ENCODE data around the gene BCAP31. TPM values are rescaled to one million over a fixed set of nuclear protein-coding genes. Genes with fewer than 3 reads are reported as not detected.
A peak's percentile ranks its signal among the peaks of the same experiment; 100 is the strongest.
"Not testable (repeated sequence)": the region's sequence is repeated elsewhere in the genome, so short reads cannot be mapped to it uniquely, and the experiment has no call there.

Gene BCAP31
- total RNA-seq, 1 donor from 2014 or later = 219 TPM

- Histone ChIP-seq H3K4me1 (no peaks in the 10 kb centered on the region), H3K4me3 (no peak overlapping the region), H3K36me3 (peaks cover 7% of the 10 kb centered on the region), H3K27me3 (ENCODE audit: low read depth) (no peaks in the 10 kb centered on the region), H3K9me3 (no peaks in the 10 kb centered on the region), H3K27ac (no peak overlapping the region)
- DNase-seq (no peak), ATAC-seq (no peak)
- no peak for TF ChIP-seq CTCF (IDR thresholded peaks at IDR 0.05)
- intact Hi-C loops (cut with DNase I) = no loop called here
These were observed 9.6 kb upstream of the BCAP31 start for GRCh38 chrX:153733651-153734240.

GRCh38 chrX:153732401-153732800, 8.2 kb upstream of the BCAP31 start:
- no peak overlapping the region for H3K27ac ChIP-seq
- H3K4me3 ChIP-seq = no peak overlapping the region
- no peaks in the 10 kb centered on the region for H3K27me3 ChIP-seq (ENCODE audit: low read depth)
- intact Hi-C loops (cut with DNase I) = no loop called here
- H3K9me3 ChIP-seq = no peaks in the 10 kb centered on the region
- ATAC-seq = peak in 1 of 2 donors; percentile 19
- peaks cover 7% of the 10 kb centered on the region for H3K36me3 ChIP-seq
- no peak for TF ChIP-seq CTCF (IDR thresholded peaks at IDR 0.05)
- no peak for DNase-seq
- peaks cover 10% of the 10 kb centered on the region for H3K4me1 ChIP-seq

- Histone ChIP-seq H3K4me3 (no peak overlapping the region), H3K27me3 (ENCODE audit: low read depth) (no peaks in the 10 kb centered on the region), H3K9me3 (no peaks in the 10 kb centered on the region), H3K36me3 (peaks cover 7% of the 10 kb centered on the region), H3K4me1 (peaks cover 16% of the 10 kb centered on the region), H3K27ac (no peak overlapping the region)
- no peak for ATAC-seq
- intact Hi-C loops (cut with DNase I) = no loop called here
- DNase-seq = no peak
- no peak for TF ChIP-seq CTCF (IDR thresholded peaks at IDR 0.05)
These were observed 7.6 kb upstream of the BCAP31 start for GRCh38 chrX:153731845-153732215.

- no peaks in the 10 kb centered on the region for H3K9me3 ChIP-seq
- no peak for ATAC-seq
- H3K4me1 ChIP-seq = peaks cover 22% of the 10 kb centered on the region
- DNase-seq = no peak
- intact Hi-C loops (cut with DNase I) = no loop called here
- peaks cover 2% of the 10 kb centered on the region for H3K36me3 ChIP-seq
- no peak for TF ChIP-seq CTCF (IDR thresholded peaks at IDR 0.05)
- no peaks in the 10 kb centered on the region for H3K27me3 ChIP-seq (ENCODE audit: low read depth)
- H3K4me3 ChIP-seq = no peak overlapping the region
- H3K27ac ChIP-seq = no peak overlapping the region
These were observed 7.1 kb upstream of the BCAP31 start for GRCh38 chrX:153731117-153731844.

- H3K36me3 ChIP-seq; H3K4me3 ChIP-seq; ATAC-seq; intact Hi-C loops (cut with DNase I); DNase-seq; H3K27ac ChIP-seq; H3K9me3 ChIP-seq; H3K27me3 ChIP-seq (ENCODE audit: low read depth): not testable (repeated sequence)
- peaks cover 33% of the 10 kb centered on the region for H3K4me1 ChIP-seq
These were observed 5.9 kb upstream of the BCAP31 start for GRCh38 chrX:153730115-153730514.

- Histone ChIP-seq H3K4me1 (peaks cover 37% of the 10 kb centered on the region), H3K36me3 (no peaks in the 10 kb centered on the region), H3K27ac (no peak overlapping the region), H3K9me3 (no peaks in the 10 kb centered on the region), H3K27me3 (ENCODE audit: low read depth) (no peaks in the 10 kb centered on the region), H3K4me3 (no peak overlapping the region)
- DNase-seq (no peak), ATAC-seq (no peak)
- intact Hi-C loops (cut with DNase I) = no loop called here
- no peak for TF ChIP-seq CTCF (IDR thresholded peaks at IDR 0.05)
These were observed 4.9 kb upstream of the BCAP31 start for GRCh38 chrX:153728951-153729631.
